Mucosa of gallbladder (tissue), 1 donor: ENCODE results near the gene SLC39A13. TPM values are rescaled to one million over a fixed set of nuclear protein-coding genes. Genes with fewer than 3 reads are reported as not detected.

Experiments
- DNase-seq: peaks from one replicate; pipeline ENCODE4 v3.0.0-alpha.2; 2020; ENCODE audit warnings: low spot score
- total RNA-seq: library from RNA; stranded (reverse); gene quantifications from one replicate; pipeline ENCODE4 v1.2.1, GENCODE V29; 2021
- donor health status: DM: no; HTN: no; CAD: no.

SLC39A13 gene
- total RNA-seq, 1 donor from 2014 or later, result 58.6 TPM

- DNase-seq, result no peak
Observed at GRCh38 chr11:47430524-47430923, 22.1 kb downstream of the SLC39A13 start.

GRCh38 chr11:47431356-47432083, 23.1 kb downstream of the SLC39A13 start:
- no peak for DNase-seq

DNA sequence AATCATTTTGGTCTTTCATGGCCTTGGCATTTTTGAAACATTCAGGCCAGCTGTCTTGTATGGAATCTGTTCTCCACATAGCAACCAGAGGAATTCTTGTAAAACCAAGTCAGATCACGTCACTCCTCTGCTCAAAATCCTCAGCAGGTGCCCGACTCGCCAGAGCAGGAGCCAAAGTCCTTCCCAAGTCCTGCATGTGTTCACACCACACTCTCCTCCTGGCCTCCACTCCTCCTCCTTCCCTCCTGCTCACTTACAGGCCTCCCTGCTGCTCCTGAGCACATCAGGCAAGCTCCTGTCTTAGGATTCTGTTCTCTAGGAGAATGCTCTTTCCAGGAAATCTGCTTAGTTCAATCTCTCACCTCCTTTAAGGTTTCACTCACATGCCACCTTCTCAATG, 24.8 kb downstream of the SLC39A13 start:
- DNase-seq, result no peak

GRCh38 chr11:47434011-47434786, 25.8 kb downstream of the SLC39A13 start:
- peak; percentile 25 for DNase-seq

DNA sequence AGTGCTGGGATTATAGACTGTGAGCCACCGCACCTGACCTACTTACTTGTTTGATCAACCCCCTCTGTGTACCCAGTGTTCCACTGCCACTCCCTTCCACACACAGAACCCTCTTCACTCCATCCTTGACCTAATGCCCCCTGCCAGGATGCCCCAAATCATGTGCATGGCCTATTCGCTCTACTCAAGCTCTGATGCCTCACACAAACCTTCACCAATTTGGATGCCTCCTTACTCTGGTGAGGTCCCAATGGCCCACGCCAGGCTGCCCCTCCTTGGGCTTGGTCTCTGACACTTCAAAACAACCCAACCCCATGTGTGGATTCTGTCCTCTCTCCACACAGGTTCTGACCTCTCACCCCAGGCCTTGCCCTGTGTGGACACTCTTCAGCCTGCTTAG, 27.3 kb downstream of the SLC39A13 start:
- DNase-seq, result no peak

GRCh38 chr11:47436726-47437125, 28.3 kb downstream of the SLC39A13 start:
- no peak for DNase-seq

DNA sequence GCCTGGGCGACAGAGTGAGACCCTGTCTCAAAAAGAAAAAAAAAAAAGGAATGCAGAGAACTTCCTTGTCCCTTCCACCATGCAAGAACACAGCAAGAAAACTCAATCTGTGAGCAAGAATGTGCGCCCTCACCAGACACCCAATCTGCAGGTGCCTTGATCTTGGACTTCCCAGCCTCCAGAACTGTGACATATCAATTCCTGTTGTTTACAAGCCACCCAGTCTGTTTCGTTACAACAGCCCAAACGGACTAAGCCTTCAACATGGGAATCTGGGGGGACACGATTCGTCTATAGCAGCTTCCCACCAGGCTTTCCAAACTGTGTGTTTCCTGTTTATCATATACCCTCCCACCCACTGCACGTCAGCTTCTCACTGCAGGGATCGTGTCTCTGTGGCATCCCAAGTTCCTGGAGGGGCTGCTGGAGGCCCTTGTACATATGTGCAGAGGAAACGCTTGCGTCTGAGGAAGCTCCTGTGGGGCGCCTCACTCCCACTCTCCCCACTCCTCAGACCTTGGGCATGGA, 28.9 kb downstream of the SLC39A13 start:
- DNase-seq, result no peak

- peak; percentile 59 for DNase-seq
Observed at GRCh38 chr11:47437746-47438418, 29.5 kb downstream of the SLC39A13 start.

- DNase-seq, result no peak
Observed at GRCh38 chr11:47438721-47439120, 30.3 kb downstream of the SLC39A13 start.

- no peak for DNase-seq
Observed at GRCh38 chr11:47440054-47440476, 31.7 kb downstream of the SLC39A13 start.

GRCh38 chr11:47441421-47441820, 33.0 kb downstream of the SLC39A13 start:
- DNase-seq, result no peak

DNA sequence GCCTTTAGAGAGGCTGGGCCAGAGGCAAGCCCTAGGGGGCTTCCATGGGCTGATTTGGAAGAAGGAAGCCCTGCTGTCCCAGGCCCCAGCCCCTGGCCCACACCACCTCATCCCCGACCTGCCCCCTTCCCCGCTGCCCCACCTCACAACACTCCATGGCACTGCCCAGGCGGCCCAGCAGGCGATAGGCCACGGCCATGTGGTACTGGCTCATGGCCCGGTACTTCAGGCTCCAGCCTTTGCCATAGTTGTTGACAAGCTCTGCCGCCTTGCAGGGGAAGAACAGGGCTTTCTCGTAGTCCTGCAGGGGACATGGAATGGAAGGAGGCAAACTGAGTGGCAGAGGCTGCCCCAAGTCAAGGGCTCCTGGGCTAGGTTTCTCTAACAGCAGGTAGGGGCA, 34.1 kb downstream of the SLC39A13 start:
- no peak for DNase-seq

DNA sequence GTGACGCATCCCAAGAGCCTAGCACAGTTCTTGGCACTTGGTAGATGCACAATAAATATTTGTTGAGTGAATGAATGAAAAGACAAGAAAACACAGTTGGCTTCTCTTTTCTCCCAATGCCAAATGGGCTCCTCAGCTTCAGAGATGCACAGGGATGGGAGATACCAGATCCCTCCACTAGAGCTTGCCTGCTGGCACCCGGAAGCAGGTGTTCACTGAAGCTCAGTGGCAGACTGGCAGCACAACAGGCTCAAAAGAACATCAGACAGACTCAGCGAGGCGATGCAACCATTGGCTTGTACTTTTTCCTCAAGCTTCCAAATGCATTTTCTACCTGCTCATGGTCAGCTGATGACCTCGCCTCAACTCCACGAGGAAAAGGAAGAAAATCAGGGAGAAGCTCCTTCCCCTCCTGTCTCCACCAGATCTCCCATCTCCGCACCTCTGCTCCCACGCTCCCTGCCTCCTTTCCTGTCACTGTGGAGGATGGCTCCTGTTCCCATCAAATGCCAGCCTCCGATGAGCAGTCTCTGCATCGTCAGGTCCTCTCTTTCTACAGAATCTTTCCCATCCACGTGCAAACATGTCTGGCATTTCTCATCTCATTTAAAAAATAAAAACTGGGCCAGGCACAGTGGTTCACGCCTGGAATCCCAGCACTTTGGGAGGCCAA, 34.8 kb downstream of the SLC39A13 start:
- no peak for DNase-seq

DNA sequence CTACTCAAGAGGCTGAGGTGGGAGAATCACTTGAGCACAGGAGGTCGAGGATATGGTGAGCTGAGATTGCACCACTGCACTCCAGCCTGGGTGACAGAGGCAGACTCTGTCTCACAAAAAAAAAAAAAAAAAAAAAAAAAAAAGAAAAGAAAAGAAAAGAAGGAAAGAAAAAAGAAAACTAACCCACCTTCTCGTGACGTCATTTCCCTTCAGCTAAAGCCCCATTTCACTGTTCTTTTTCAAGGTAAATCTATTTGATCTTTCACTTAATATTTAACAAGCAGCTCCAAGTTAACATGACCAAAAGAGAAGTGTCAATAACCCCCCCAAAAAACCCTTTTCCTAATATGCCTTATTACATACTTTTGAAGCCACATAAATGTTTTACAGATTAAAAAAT, 35.4 kb downstream of the SLC39A13 start:
- no peak for DNase-seq

- DNase-seq, result no peak
Observed at GRCh38 chr11:47445840-47446239, 37.5 kb downstream of the SLC39A13 start.

- DNase-seq, result no peak
Observed at GRCh38 chr11:47446833-47447232, 38.4 kb downstream of the SLC39A13 start.

GRCh38 chr11:47447906-47448305, 39.5 kb downstream of the SLC39A13 start:
- no peak for DNase-seq

DNA sequence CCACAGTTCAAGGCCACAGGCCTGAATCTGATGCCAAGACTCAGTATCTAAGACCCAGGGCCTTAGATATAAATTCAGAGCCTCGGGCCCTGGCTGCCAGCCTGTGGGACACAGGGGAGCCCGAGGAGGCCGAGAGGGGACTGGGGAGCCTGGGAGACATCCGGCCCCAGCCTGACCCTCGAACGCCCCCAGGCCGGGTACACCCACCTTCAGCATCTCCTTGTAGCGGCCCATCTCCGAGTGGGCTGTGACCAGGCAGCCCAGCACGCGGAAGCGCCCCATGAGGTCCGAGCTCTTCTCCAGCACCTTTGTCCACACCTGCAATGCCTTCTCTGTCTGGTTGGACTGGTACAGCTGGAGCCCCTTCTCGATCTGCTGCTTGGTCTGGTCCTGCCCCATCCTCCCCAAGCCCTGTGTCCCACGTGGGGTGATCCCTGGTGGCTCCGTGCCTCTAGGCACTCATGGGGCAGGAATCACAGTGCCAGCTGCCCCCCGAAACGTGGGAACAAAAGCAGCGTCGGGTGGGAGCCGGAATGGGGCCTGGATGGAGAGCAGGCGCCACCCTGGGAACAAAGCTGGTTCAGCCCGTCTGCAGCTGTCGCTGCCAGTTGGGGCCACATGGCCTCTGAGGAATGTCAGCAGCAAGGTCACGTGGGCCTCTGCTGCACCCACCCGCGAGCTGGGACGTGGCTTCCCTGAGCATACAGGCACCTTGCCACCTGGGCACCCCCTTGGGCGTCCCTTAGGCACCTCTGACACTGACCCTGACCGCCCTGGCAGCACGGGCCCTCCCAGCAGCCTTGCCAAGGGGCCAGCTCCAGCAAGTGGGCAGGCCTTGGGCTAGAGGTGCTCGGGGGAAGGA, 40.4 kb downstream of the SLC39A13 start, which contains the start of gene RAPSN:
TSS of gene RAPSN (minus strand) at position 571 of the 862 bp plus-strand sequence. CDS start at position 399, 172 bp downstream.
- no peak for DNase-seq

- no peak for DNase-seq
Observed at GRCh38 chr11:47449541-47449940, 41.2 kb downstream of the SLC39A13 start.

DNA sequence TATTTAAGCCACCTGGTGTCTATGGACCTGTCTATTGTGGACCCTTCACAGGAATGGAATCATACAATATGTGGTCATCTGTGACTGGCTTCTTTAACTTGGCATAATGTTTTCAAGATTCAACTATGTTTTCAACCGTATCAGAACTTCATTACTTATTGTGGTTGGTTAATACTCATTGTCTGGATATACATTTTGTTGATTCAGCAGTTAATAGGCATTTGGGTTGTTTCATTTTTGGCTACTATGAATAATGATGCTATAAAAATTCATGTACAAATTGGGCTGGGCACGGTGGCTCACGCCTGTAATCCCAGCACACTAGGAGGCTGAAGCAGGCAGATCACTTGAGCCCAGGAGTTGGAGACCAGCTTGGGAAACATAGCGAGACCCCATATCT, 43.0 kb downstream of the SLC39A13 start:
- no peak for DNase-seq

DNA sequence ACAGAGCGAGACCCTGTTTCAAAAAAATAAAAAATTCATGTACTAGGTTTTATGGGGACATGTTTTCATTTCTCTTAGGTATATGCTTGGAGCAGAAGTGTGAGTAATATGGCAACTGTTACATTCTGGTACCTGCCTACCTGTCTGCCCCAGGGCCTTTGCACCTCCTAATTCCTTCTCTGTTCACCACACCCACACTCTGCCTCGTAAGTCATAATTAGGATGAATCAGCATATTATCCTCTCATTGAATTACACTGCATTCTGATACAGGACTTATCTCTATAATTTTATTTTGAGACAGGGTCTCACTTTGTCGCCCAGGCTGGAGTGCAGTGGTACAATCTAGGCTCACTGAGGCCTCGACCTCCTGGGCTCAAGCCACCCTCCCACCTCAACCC, 43.6 kb downstream of the SLC39A13 start:
- no peak for DNase-seq
